ENCODE data around the gene TPP2.

TPP2 gene

GRCh38 chr13:102657630-102658029, 60.8 kb downstream of the TPP2 start:
- peaks cover 81% of the 10 kb centered on the region for H3K36me3 ChIP-seq (ENCODE audit: control insufficient read depth, low read length)

GRCh38 chr13:102658660-102659059, 61.9 kb downstream of the TPP2 start:
- no peaks in the 10 kb centered on the region for H3K9me2 ChIP-seq (replicated peaks; ENCODE audit: control insufficient read depth, low read length)
- no peaks in the 10 kb centered on the region for H3K4me1 ChIP-seq (ENCODE audit: control insufficient read depth, low read length)
- H3K27ac ChIP-seq (ENCODE audit: low read depth, low read length): no peak overlapping the region
- no peaks in the 10 kb centered on the region for H3K9me3 ChIP-seq (ENCODE audit: control insufficient read depth, insufficient read depth, low read length)
- H3K4me3 ChIP-seq (ENCODE audit: low read length): no peak overlapping the region
- H4K20me1 ChIP-seq (ENCODE audit: control insufficient read depth, insufficient read depth, low read depth, low read length): no peaks in the 10 kb centered on the region
- H3F3A ChIP-seq (ENCODE audit: control insufficient read depth, insufficient read depth): no peaks in the 10 kb centered on the region
- no peaks in the 10 kb centered on the region for H3K79me2 ChIP-seq (ENCODE audit: control insufficient read depth, low read length)
- no peaks in the 10 kb centered on the region for H3K27me3 ChIP-seq (ENCODE audit: control insufficient read depth, low read length)
- TF ChIP-seq EZH2phosphoT487 (IDR thresholded peaks at IDR 0.05; ENCODE audit: borderline replicate concordance, low read length): no peak
- TF ChIP-seq CTCF (IDR thresholded peaks at IDR 0.05; ENCODE audit: low read depth, low read length, poor library complexity, severe bottlenecking): no peak
- H3K4me2 ChIP-seq (ENCODE audit: low read length): no peak overlapping the region
- H3K36me3 ChIP-seq (ENCODE audit: control insufficient read depth, low read length): peaks cover 75% of the 10 kb centered on the region

More at GRCh38 chr13:102657630-102658029, 60.8 kb downstream of the TPP2 start:
- TF ChIP-seq EZH2phosphoT487 (IDR thresholded peaks at IDR 0.05; ENCODE audit: borderline replicate concordance, low read length): no peak
- peak; percentile 18 for TF ChIP-seq CTCF (IDR thresholded peaks at IDR 0.05; ENCODE audit: low read depth, low read length, poor library complexity, severe bottlenecking)
- H3F3A ChIP-seq (ENCODE audit: control insufficient read depth, insufficient read depth): no peaks in the 10 kb centered on the region
- no peaks in the 10 kb centered on the region for H3K4me1 ChIP-seq (ENCODE audit: control insufficient read depth, low read length)
- H3K4me3 ChIP-seq (ENCODE audit: low read length): no peak overlapping the region
- H3K9me3 ChIP-seq (ENCODE audit: control insufficient read depth, insufficient read depth, low read length): no peaks in the 10 kb centered on the region
- H3K79me2 ChIP-seq (ENCODE audit: control insufficient read depth, low read length): no peaks in the 10 kb centered on the region
- no peak overlapping the region for H3K27ac ChIP-seq (ENCODE audit: low read depth, low read length)
- no peaks in the 10 kb centered on the region for H4K20me1 ChIP-seq (ENCODE audit: control insufficient read depth, insufficient read depth, low read depth, low read length)
- H3K9me2 ChIP-seq (replicated peaks; ENCODE audit: control insufficient read depth, low read length): no peaks in the 10 kb centered on the region
- no peaks in the 10 kb centered on the region for H3K27me3 ChIP-seq (ENCODE audit: control insufficient read depth, low read length)
- H3K4me2 ChIP-seq (ENCODE audit: low read length): no peak overlapping the region

- no peak overlapping the region for H3K4me3 ChIP-seq (ENCODE audit: low read length)
- H3K9me3 ChIP-seq (ENCODE audit: control insufficient read depth, insufficient read depth, low read length): no peaks in the 10 kb centered on the region
- no peaks in the 10 kb centered on the region for H3K79me2 ChIP-seq (ENCODE audit: control insufficient read depth, low read length)
- TF ChIP-seq CTCF (IDR thresholded peaks at IDR 0.05; ENCODE audit: low read depth, low read length, poor library complexity, severe bottlenecking): no peak
- no peak for TF ChIP-seq EZH2phosphoT487 (IDR thresholded peaks at IDR 0.05; ENCODE audit: borderline replicate concordance, low read length)
- no peak overlapping the region for H3K4me2 ChIP-seq (ENCODE audit: low read length)
- no peak overlapping the region for H3K27ac ChIP-seq (ENCODE audit: low read depth, low read length)
- H3K9me2 ChIP-seq (replicated peaks; ENCODE audit: control insufficient read depth, low read length): no peaks in the 10 kb centered on the region
- H3K36me3 ChIP-seq (ENCODE audit: control insufficient read depth, low read length): peaks cover 81% of the 10 kb centered on the region
- no peaks in the 10 kb centered on the region for H3F3A ChIP-seq (ENCODE audit: control insufficient read depth, insufficient read depth)
- no peaks in the 10 kb centered on the region for H3K27me3 ChIP-seq (ENCODE audit: control insufficient read depth, low read length)
- H3K4me1 ChIP-seq (ENCODE audit: control insufficient read depth, low read length): no peaks in the 10 kb centered on the region
- no peaks in the 10 kb centered on the region for H4K20me1 ChIP-seq (ENCODE audit: control insufficient read depth, insufficient read depth, low read depth, low read length)
These were observed 62.5 kb downstream of the TPP2 start for GRCh38 chr13:102659168-102659713.

All from DOHH2 (cell line).